Measurements from ENCODE around the gene RDH8. TPM values are rescaled to one million over a fixed set of nuclear protein-coding genes. Genes with fewer than 3 reads are reported as not detected.
"Not testable (repeated sequence)": the region's sequence is repeated elsewhere in the genome, so short reads cannot be mapped to it uniquely, and the experiment has no call there.

Gene RDH8
- total and polyA plus RNA-seq, 2 experiments from 2014 or later, result not detected

DNA sequence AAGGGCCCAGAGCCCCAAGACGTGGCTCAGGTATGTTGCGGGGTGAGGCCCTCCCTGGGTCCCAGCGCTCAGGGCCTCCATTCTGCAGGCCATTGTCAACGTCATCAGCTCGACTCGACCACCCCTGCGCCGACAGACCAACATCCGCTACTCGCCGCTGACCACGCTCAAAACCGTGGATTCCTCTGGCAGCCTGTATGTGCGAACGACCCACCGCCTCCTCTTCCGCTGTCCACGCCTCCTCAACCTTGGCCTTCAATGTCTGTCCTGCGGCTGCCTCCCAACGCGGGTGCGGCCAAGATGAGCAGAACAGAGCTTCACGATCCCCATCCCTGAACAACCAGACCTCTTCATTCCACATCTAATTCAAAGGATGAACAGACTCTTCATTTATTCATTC lies 8.2 kb downstream of the RDH8 start:
- Histone ChIP-seq H3K9me2 (replicated peaks; ENCODE audit: insufficient read depth) (no peaks in the 10 kb centered on the region), H4K20me1 (ENCODE audit: insufficient read depth, poor library complexity, severe bottlenecking) (no peaks in the 10 kb centered on the region), H3K27ac (no peak overlapping the region), H2AFZ (no peak overlapping the region), H3K36me3 (replicated peaks; ENCODE audit: insufficient read depth, low read depth) (no peaks in the 10 kb centered on the region), H3K9me3 (ENCODE audit: low read depth) (no peaks in the 10 kb centered on the region), H3K27me3 (no peaks in the 10 kb centered on the region), H3K4me2 (no peak overlapping the region), H3K79me2 (no peaks in the 10 kb centered on the region), H3K4me1 (ENCODE audit: insufficient read depth) (no peaks in the 10 kb centered on the region), H3K4me3 (no peak overlapping the region)
- no peak for DNase-seq (ENCODE audit: low spot score)
- WGBS (ENCODE audit: low lambda C conversion rate, missing lambda C conversion rate), result 93% methylated on average over 23 of the region's 23 CpGs
- TF ChIP-seq, protein P1, sequence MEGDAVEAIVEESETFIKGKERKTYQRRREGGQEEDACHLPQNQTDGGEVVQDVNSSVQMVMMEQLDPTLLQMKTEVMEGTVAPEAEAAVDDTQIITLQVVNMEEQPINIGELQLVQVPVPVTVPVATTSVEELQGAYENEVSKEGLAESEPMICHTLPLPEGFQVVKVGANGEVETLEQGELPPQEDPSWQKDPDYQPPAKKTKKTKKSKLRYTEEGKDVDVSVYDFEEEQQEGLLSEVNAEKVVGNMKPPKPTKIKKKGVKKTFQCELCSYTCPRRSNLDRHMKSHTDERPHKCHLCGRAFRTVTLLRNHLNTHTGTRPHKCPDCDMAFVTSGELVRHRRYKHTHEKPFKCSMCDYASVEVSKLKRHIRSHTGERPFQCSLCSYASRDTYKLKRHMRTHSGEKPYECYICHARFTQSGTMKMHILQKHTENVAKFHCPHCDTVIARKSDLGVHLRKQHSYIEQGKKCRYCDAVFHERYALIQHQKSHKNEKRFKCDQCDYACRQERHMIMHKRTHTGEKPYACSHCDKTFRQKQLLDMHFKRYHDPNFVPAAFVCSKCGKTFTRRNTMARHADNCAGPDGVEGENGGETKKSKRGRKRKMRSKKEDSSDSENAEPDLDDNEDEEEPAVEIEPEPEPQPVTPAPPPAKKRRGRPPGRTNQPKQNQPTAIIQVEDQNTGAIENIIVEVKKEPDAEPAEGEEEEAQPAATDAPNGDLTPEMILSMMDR (IDR thresholded peaks at IDR 0.05; ENCODE audit: poor library complexity), result no peak
- TF ChIP-seq EZH2phosphoT487 (IDR thresholded peaks at IDR 0.05; ENCODE audit: low read depth, severe bottlenecking, unreplicated experiment) (no peak), EZH2 (IDR thresholded peaks at IDR 0.05; ENCODE audit: borderline replicate concordance) (no peak)

DNA sequence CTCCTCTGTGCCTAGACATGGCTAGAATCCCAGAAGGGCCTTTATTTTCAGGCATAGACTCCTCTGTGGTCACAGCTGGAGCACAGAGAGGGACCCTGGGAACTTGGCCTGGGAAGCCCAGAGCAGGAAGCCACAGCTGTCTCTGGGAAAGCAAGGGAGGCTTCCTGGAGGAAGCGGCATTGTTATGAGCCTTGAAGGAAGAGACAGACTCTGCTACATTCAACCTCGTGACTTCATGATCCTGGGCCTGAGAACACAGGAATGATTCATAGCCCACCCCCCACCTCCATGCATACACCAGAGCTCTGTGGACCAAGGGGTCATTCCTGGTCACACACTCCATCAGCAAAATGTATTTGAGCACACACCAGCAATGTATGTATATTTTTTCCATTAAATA lies 8.6 kb downstream of the RDH8 start:
- no peaks in the 10 kb centered on the region for H3K27me3 ChIP-seq
- H3K9me2 ChIP-seq (replicated peaks; ENCODE audit: insufficient read depth), result no peaks in the 10 kb centered on the region
- no peaks in the 10 kb centered on the region for H4K20me1 ChIP-seq (ENCODE audit: insufficient read depth, poor library complexity, severe bottlenecking)
- H3K4me3 ChIP-seq, result no peak overlapping the region
- 86% methylated on average over 2 of the region's 2 CpGs for WGBS (ENCODE audit: low lambda C conversion rate, missing lambda C conversion rate)
- TF ChIP-seq, protein P1 (IDR thresholded peaks at IDR 0.05; ENCODE audit: poor library complexity), result no peak
- no peak for TF ChIP-seq EZH2phosphoT487 (IDR thresholded peaks at IDR 0.05; ENCODE audit: low read depth, severe bottlenecking, unreplicated experiment)
- TF ChIP-seq EZH2 (IDR thresholded peaks at IDR 0.05; ENCODE audit: borderline replicate concordance), result no peak
- no peaks in the 10 kb centered on the region for H3K36me3 ChIP-seq (replicated peaks; ENCODE audit: insufficient read depth, low read depth)
- DNase-seq (ENCODE audit: low spot score), result no peak
- H3K9me3 ChIP-seq (ENCODE audit: low read depth), result no peaks in the 10 kb centered on the region
- no peak overlapping the region for H2AFZ ChIP-seq
- no peaks in the 10 kb centered on the region for H3K79me2 ChIP-seq
- no peak overlapping the region for H3K4me2 ChIP-seq
- H3K27ac ChIP-seq, result no peak overlapping the region
- H3K4me1 ChIP-seq (ENCODE audit: insufficient read depth), result no peaks in the 10 kb centered on the region

DNA sequence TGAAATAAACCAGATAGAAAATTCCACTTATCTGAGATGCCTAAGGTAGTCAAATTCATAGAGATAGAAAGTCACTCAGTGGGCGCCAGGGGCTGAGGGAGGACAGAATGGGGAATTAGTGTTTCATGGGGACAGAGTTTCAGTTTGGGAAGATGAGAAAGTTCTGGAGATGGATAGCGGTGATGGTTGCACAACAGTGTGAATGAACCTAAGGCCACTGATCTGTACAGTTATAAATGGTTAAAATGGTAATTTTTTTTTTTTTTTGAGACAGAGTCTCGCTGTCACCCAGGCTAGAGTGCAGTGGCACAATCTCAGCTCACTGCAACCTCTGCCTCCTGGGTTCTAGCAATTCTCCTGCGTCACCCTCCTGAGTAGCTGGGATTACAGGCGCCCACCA lies 9.8 kb downstream of the RDH8 start:
- not testable (repeated sequence) for H3K27ac ChIP-seq; H3K27me3 ChIP-seq; H3K9me3 ChIP-seq (ENCODE audit: low read depth); H2AFZ ChIP-seq; DNase-seq (ENCODE audit: low spot score); H3K4me1 ChIP-seq (ENCODE audit: insufficient read depth); H4K20me1 ChIP-seq (ENCODE audit: insufficient read depth, poor library complexity, severe bottlenecking); H3K36me3 ChIP-seq (replicated peaks; ENCODE audit: insufficient read depth, low read depth); H3K4me2 ChIP-seq; H3K79me2 ChIP-seq; H3K9me2 ChIP-seq (replicated peaks; ENCODE audit: insufficient read depth); H3K4me3 ChIP-seq
- WGBS (ENCODE audit: low lambda C conversion rate, missing lambda C conversion rate), result 85% methylated on average over 5 of the region's 5 CpGs

DNA sequence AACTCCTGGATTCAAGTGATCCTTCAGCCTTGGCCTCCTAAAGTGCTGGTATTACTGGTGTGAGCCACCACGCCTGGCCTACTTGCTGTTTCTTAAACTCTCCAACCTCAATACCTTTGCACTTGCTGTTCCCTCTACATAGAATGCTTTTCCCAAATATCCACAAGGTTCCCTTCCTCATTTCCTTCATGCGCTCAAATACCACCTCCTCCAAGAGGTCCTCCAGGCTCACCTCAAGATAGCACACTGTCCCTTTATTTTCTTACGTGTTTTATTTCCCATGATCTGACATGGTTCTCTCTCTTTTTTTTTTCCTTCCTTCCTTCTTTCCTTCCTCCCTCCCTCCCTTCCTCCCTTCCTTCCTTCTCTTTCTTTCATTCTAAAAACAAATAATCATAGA lies 13.5 kb downstream of the RDH8 start:
- Histone ChIP-seq H3K79me2 (no peaks in the 10 kb centered on the region), H3K27ac (no peak overlapping the region), H3K4me3 (no peak overlapping the region), H3K9me2 (replicated peaks; ENCODE audit: insufficient read depth) (no peaks in the 10 kb centered on the region), H3K4me1 (ENCODE audit: insufficient read depth) (peaks cover 5% of the 10 kb centered on the region), H4K20me1 (ENCODE audit: insufficient read depth, poor library complexity, severe bottlenecking) (no peaks in the 10 kb centered on the region), H3K27me3 (no peaks in the 10 kb centered on the region), H3K9me3 (ENCODE audit: low read depth) (no peaks in the 10 kb centered on the region), H3K36me3 (replicated peaks; ENCODE audit: insufficient read depth, low read depth) (no peaks in the 10 kb centered on the region), H2AFZ (no peak overlapping the region), H3K4me2 (no peak overlapping the region)
- WGBS (ENCODE audit: low lambda C conversion rate, missing lambda C conversion rate), result 95% methylated on average over 3 of the region's 3 CpGs
- no peak for DNase-seq (ENCODE audit: low spot score)
- TF ChIP-seq, protein P1 (IDR thresholded peaks at IDR 0.05; ENCODE audit: poor library complexity), result no peak
- no peak for TF ChIP-seq EZH2 (IDR thresholded peaks at IDR 0.05; ENCODE audit: borderline replicate concordance)
- no peak for TF ChIP-seq EZH2phosphoT487 (IDR thresholded peaks at IDR 0.05; ENCODE audit: low read depth, severe bottlenecking, unreplicated experiment)
